GM12878 (cell line): Measurements from ENCODE around the gene FAM114A1. TPM values are rescaled to one million over a fixed set of nuclear protein-coding genes. Genes with fewer than 3 reads are reported as not detected.

Experiments
- ATAC-seq: fragments of 200-7000 bp; cut with Tn5 transposase; 3 replicates; pipeline ENCODE4 v1.9.1; 2020; ENCODE audit warnings: mild to moderate bottlenecking, moderate library complexity
- BruUV-seq: library from RNA; stranded (reverse); fragments of 400-500 nt; replicated peaks from 2 replicates; lab custom pipeline; 2021; lab: Mats Ljungman, UMichigan
- CTCF ChIA-PET: fragments of 300-600 bp; sonication (Branson Sonifier 250); formaldehyde crosslinking; extraction: SDS; loops from one replicate; lab custom pipeline; 2021; ENCODE audit warnings: inconsistent platforms; lab: Yijun Ruan, JAX
- POLR2A ChIA-PET: fragments of 350-600 bp; formaldehyde crosslinking; extraction: SDS; loops from one replicate; lab custom pipeline; 2021; ENCODE audit warnings: inconsistent platforms; lab: Charles Lee
- RAD21 ChIA-PET: fragments of 300-600 bp; sonication (Branson Sonifier 250); formaldehyde crosslinking; loops from one replicate; lab custom pipeline; 2023; ENCODE audit warnings: antibody characterized with exemption; ENCODE audit not compliant: unreplicated experiment; lab: Charles Lee
- SMC1A ChIA-PET: fragments of 300-600 bp; sonication (Branson Sonifier 250); formaldehyde crosslinking; loops from one replicate; lab custom pipeline; 2023; ENCODE audit not compliant: unreplicated experiment, uncharacterized antibody; lab: Charles Lee
- DNase-seq: peaks from one replicate; pipeline ENCODE4 v3.0.0-alpha.2; 2011; ENCODE audit warnings: low read depth, low spot score
- FAIRE-seq: peaks from 3 replicates; lab custom pipeline; 2011; peaks lifted over from hg19 to GRCh38; lab: Jason Lieb, UNC
- H2AFZ ChIP-seq: 2 replicates; pipeline ENCODE4 v1.6.0; 2011; ENCODE audit warnings: low read depth, low read length, control low read depth; ENCODE audit not compliant: control insufficient read depth
- H3K27ac ChIP-seq: 2 replicates; pipeline ENCODE4 v1.5.1; 2011; ENCODE audit warnings: control low read depth; ENCODE audit not compliant: control insufficient read depth, insufficient read depth
- H3K27me3 ChIP-seq, 2 experiments: replicated peaks in 1 of 2; 2 replicates each; pipeline versions ENCODE4 v1.6.0 to v1.6.1; 2011; ENCODE audit warnings: low read length in 1 of 2; ENCODE audit not compliant: control insufficient read depth in 2 of 2, insufficient read depth in 2 of 2
- H3K36me3 ChIP-seq, 2 experiments: 2 replicates each; pipeline ENCODE4 v1.5.1; 2011; ENCODE audit warnings: low read length in 1 of 2; ENCODE audit not compliant: control insufficient read depth in 2 of 2, insufficient read depth in 2 of 2
- H3K4me1 ChIP-seq: 2 replicates; pipeline ENCODE4 v1.6.1; 2011; ENCODE audit warnings: mild to moderate bottlenecking, low read length, moderate library complexity, mixed read lengths; ENCODE audit not compliant: control insufficient read depth, insufficient read depth
- H3K4me2 ChIP-seq: 2 replicates; pipeline ENCODE4 v1.6.0; 2011; ENCODE audit warnings: control low read depth; ENCODE audit not compliant: control insufficient read depth, insufficient read depth
- H3K4me3 ChIP-seq: fragments of 200-600 bp; sonication (generic); 2 replicates; pipeline ENCODE4 v1.5.1; 2016
- H3K79me2 ChIP-seq: 2 replicates; pipeline ENCODE4 v1.6.0; 2011; ENCODE audit warnings: low read length; ENCODE audit not compliant: control insufficient read depth, insufficient read depth
- H3K9ac ChIP-seq: 2 replicates; pipeline ENCODE4 v1.8.0; 2011; ENCODE audit warnings: low read length, control low read depth, mixed read lengths; ENCODE audit not compliant: control insufficient read depth, insufficient read depth
- H3K9me3 ChIP-seq: replicated peaks from 3 replicates; pipeline ENCODE4 v1.5.1; 2011; ENCODE audit warnings: mild to moderate bottlenecking, low read length; ENCODE audit not compliant: control insufficient read depth, insufficient read depth
- H4K20me1 ChIP-seq: 2 replicates; pipeline ENCODE4 v1.6.0; 2011; ENCODE audit not compliant: control insufficient read depth, insufficient read depth
- ATF7 ChIP-seq: fragments of 450-650 bp; IDR thresholded peaks from 2 replicates; pipeline ENCODE4 v1.6.1; 2016; ENCODE audit warnings: low read depth, mild to moderate bottlenecking
- CHD1 ChIP-seq: IDR thresholded peaks from 2 replicates; pipeline ENCODE4 v1.6.1; 2012; ENCODE audit warnings: low read depth, low read length, improper control_type of control experiment
- HDGF ChIP-seq: fragments of 450-650 bp; IDR thresholded peaks from 2 replicates; pipeline ENCODE4 v1.6.1; 2016; ENCODE audit warnings: antibody characterized with exemption
- LARP7 ChIP-seq: fragments of 450-650 bp; IDR thresholded peaks from 2 replicates; pipeline ENCODE4 v1.6.1; 2017; ENCODE audit warnings: mild to moderate bottlenecking
- NFYA ChIP-seq: IDR thresholded peaks from 2 replicates; pipeline ENCODE4 v1.6.1; 2011; ENCODE audit warnings: low read depth, mild to moderate bottlenecking, low read length, improper control_type of control experiment, borderline replicate concordance
- RAD21 ChIP-seq: IDR thresholded peaks from 2 replicates; pipeline ENCODE4 v1.6.1; 2011; ENCODE audit warnings: mild to moderate bottlenecking, low read depth, low read length, moderate library complexity; ENCODE audit not compliant: insufficient read depth
- SRF ChIP-seq, 2 experiments: IDR thresholded peaks; 2 replicates each; pipeline ENCODE4 v1.6.1; 2011; ENCODE audit warnings: low read depth in 2 of 2, low read length in 2 of 2, mild to moderate bottlenecking in 1 of 2, moderate library complexity in 1 of 2
- SUZ12 ChIP-seq: fragments of 200-600 bp; sonication (generic); IDR thresholded peaks from one replicate; pipeline ENCODE4 v1.6.1; 2018; ENCODE audit warnings: antibody characterized with exemption, mild to moderate bottlenecking; ENCODE audit not compliant: unreplicated experiment
- WRNIP1 ChIP-seq: IDR thresholded peaks from 2 replicates; pipeline ENCODE4 v1.6.1; 2011; ENCODE audit warnings: low read depth, low read length, improper control_type of control experiment, borderline replicate concordance
- ZBED1 ChIP-seq: IDR thresholded peaks from 2 replicates; pipeline ENCODE4 v1.6.1; 2016; ENCODE audit warnings: borderline replicate concordance
- WGBS: methylation state at CpG from one replicate; pipeline ENCODE4 v1.1.6; 2016; ENCODE audit warnings: low lambda C conversion rate; ENCODE audit not compliant: insufficient replicate concordance, insufficient coverage; ENCODE audit errors: missing lambda C conversion rate; 5-methylcytosine and 5-hydroxymethylcytosine counted together
- in situ Hi-C: fragments of 300-500 bp; cut with MboI; formaldehyde crosslinking; loops from 9 replicates; pipeline ENCODE4 v1.14.3; 2018; ENCODE audit warnings: mixed read lengths
- intact Hi-C: fragments of 100-400 bp; cut with micrococcal nuclease; formaldehyde crosslinking; loops from one replicate; pipeline ENCODE4 v1.14.2; 2022; ENCODE audit not compliant: unreplicated experiment
- polyA plus RNA-seq, 11 experiments: library from polyadenylated mRNA; depleted of rRNA in 4 of 11; unstranded in 6 of 11; stranded (reverse) in 5 of 11; fragments of >200 nt; fragmentation: Nextera tagmentation in 4 of 11; fragmentation: Illumina TruSeq in 1 of 11; extraction: Ambion mirVana in 4 of 11; extraction: Trizol in 1 of 11; gene quantifications; 1 replicate in 1 of 11; 2 replicates in 10 of 11; pipeline versions ENCODE4 v1.2.1 to v1.2.3, GENCODE V29; 2011 to 2016; ENCODE audit warnings: inconsistent platforms in 2 of 11, missing spikeins in 2 of 11, low read depth in 1 of 11
- total RNA-seq, 4 experiments: library from RNA; depleted of rRNA in 3 of 4; stranded (reverse); fragments of >200 nt in 3 of 4; fragmentation: Illumina TruSeq in 1 of 4; extraction: Trizol in 1 of 4; gene quantifications; 2 replicates each; pipeline versions ENCODE4 v1.2.1 to v1.2.3, GENCODE V29; 2013 to 2021
- TF ChIP-seq, protein P1 (sequence below): IDR thresholded peaks from 2 replicates; pipeline ENCODE4 v1.6.1; 2012; ENCODE audit warnings: low read depth, low read length, improper control_type of control experiment
- TF ChIP-seq, protein P2 (sequence below): fragments of 450-650 bp; IDR thresholded peaks from 2 replicates; pipeline ENCODE4 v1.6.1; 2017; ENCODE audit warnings: mild to moderate bottlenecking, low read depth, inconsistent platforms; ENCODE audit not compliant: poor library complexity, severe bottlenecking

The FAM114A1 gene
- total and polyA plus RNA-seq, 10 of the 15 experiments (the other 5 are each of a cell fraction or from before 2014, with no cell fraction given) = 1.3 to 6.2 (median 3.9) TPM

DNA sequence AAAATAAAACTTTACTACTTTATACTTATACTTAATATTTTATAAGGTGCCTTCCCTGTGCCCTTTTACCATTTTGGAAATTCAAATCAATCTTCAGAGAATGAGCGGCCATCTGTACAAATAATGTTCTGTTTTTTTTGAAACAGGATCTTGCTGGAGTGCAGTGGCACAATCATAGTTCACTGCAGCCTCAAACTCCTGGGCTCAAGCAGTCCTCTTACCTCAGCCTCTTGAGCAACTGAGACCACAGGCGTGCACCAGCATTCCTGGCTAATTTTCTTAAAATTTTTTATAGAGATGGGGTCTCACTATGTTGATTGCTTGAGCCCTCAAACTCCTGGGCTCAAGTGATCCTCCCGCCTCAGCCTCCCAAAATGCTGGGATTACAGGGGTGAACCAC is 53.5 kb downstream of the FAM114A1 start:
- no peaks in the 10 kb centered on the region for H3K4me1 ChIP-seq
- ChIA-PET POLR2A (no interaction called here), RAD21 (no interaction called here), SMC1A (no interaction called here), CTCF (no interaction called here)
- no peaks in the 10 kb centered on the region for H3K27me3 ChIP-seq
- DNase-seq = no peak
- no TSS peak for BruUV-seq
- H3K79me2 ChIP-seq = no peaks in the 10 kb centered on the region
- FAIRE-seq = no peak
- no peaks in the 10 kb centered on the region for H3K36me3 ChIP-seq
- no peak for ATAC-seq
- in situ Hi-C loops (loop anchor here (25.0 kb wide), 1 partner anchor 516 kb away; no protein-coding TSS in a partner anchor), intact Hi-C loops (no loop called here)
- no peaks in the 10 kb centered on the region for H4K20me1 ChIP-seq
- TF ChIP-seq CHD1 = no peak
- no peak for TF ChIP-seq SUZ12
- no peak for TF ChIP-seq RAD21
- TF ChIP-seq ATF7 = no peak
- TF ChIP-seq LARP7 = no peak
- no peak for TF ChIP-seq NFYA
- TF ChIP-seq WRNIP1 = no peak
- TF ChIP-seq HDGF = no peak
- TF ChIP-seq, protein P1, sequence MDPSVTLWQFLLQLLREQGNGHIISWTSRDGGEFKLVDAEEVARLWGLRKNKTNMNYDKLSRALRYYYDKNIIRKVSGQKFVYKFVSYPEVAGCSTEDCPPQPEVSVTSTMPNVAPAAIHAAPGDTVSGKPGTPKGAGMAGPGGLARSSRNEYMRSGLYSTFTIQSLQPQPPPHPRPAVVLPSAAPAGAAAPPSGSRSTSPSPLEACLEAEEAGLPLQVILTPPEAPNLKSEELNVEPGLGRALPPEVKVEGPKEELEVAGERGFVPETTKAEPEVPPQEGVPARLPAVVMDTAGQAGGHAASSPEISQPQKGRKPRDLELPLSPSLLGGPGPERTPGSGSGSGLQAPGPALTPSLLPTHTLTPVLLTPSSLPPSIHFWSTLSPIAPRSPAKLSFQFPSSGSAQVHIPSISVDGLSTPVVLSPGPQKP = no peak
- no peak for TF ChIP-seq SRF (IDR thresholded peaks at IDR 0.05; ENCODE audit: low read depth in 2 of 2, low read length in 2 of 2)
- TF ChIP-seq ZBED1 = no peak
- TF ChIP-seq, protein P2, sequence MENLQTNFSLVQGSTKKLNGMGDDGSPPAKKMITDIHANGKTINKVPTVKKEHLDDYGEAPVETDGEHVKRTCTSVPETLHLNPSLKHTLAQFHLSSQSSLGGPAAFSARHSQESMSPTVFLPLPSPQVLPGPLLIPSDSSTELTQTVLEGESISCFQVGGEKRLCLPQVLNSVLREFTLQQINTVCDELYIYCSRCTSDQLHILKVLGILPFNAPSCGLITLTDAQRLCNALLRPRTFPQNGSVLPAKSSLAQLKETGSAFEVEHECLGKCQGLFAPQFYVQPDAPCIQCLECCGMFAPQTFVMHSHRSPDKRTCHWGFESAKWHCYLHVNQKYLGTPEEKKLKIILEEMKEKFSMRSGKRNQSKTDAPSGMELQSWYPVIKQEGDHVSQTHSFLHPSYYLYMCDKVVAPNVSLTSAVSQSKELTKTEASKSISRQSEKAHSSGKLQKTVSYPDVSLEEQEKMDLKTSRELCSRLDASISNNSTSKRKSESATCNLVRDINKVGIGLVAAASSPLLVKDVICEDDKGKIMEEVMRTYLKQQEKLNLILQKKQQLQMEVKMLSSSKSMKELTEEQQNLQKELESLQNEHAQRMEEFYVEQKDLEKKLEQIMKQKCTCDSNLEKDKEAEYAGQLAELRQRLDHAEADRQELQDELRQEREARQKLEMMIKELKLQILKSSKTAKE = no peak
- no peaks in the 10 kb centered on the region; the same call in 2 of the 3 replicates for H3K9me3 ChIP-seq
- H3K9ac ChIP-seq = no peak overlapping the region
- no peak overlapping the region for H2AFZ ChIP-seq
- no peak overlapping the region for H3K4me3 ChIP-seq
- no peak overlapping the region for H3K4me2 ChIP-seq
- WGBS = 78% methylated on average over 3 of the region's 3 CpGs
- H3K27ac ChIP-seq = no peak overlapping the region
